ENCODE results near the gene MDM2. TPM values are rescaled to one million over a fixed set of nuclear protein-coding genes. Genes with fewer than 3 reads are reported as not detected.

MDM2 gene
- 184 and 278 TPM in 2 replicates for total RNA-seq

DNA sequence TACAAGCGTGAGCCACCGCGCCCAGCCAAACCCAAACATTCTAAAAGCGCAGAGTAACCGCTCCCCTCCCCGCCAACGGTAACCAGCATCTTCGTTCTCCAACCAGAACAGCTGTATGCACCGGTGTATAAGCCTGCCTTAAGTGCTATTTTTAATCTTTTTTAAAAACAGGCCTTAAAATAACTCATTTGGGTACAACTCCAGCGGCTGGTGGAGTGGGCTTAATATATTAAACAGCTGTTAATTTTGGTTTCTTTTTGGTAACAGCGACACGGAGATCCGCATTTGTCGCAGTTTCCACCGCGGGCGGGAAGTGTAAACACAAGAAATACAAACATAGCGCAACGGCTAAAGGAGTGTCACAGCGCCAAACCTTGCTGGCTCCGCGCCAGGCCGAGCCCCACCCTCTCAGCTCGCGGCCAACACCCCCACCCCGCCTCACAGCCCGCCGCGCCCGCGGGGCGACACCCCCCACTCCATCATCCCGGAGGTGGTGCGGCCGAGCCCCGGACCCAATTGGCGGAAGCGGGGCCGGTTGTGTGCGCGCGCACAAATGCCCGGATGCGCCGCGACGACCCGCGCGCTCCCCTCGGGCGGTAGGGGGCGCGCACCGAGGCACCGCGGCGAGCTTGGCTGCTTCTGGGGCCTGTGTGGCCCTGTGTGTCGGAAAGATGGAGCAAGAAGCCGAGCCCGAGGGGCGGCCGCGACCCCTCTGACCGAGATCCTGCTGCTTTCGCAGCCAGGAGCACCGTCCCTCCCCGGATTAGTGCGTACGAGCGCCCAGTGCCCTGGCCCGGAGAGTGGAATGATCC, at the start of gene MDM2:
MDM2 (plus strand) TSS at position 602 of the 812 bp plus-strand sequence. CDS start 301 bp downstream, outside the sequence.

Other genes with a start within 250 kb of the MDM2 start
- gene RAP1B, start 197.3 kb upstream of the MDM2 start, total RNA-seq = 180 and 296 TPM in 2 replicates
- gene NUP107, start 121.2 kb upstream of the MDM2 start, total RNA-seq = 72.4 and 91.5 TPM in 2 replicates
- gene SLC35E3, start 62.0 kb upstream of the MDM2 start, total RNA-seq = 1.4 and 4.5 TPM in 2 replicates
- 34.2 and 39.0 TPM in 2 replicates for gene CPM, start 125.0 kb downstream of the MDM2 start, total RNA-seq